Esophagus squamous epithelium (tissue), 5 donors: ENCODE results near the gene GABBR2. TPM values are rescaled to one million over a fixed set of nuclear protein-coding genes. Genes with fewer than 3 reads are reported as not detected.

Experiments
- DNase-seq: peaks from one replicate; lab custom pipeline; 2025; lab: John Stamatoyannopoulos, UW
- H3K27ac ChIP-seq, 4 donors: fragments of 200-600 bp; sonication (generic); one replicate each; pipeline ENCODE4 v1.5.1; 2016 to 2019; ENCODE audit warnings: mild to moderate bottlenecking in 1 of 4
- H3K27me3 ChIP-seq, 4 donors: fragments of 200-600 bp; sonication (generic); 1 replicate in 3 of 4; 2 replicates in 1 of 4; pipeline versions ENCODE4 v1.5.1 to v1.6.0; 2017 to 2021; ENCODE audit warnings: antibody characterized with exemption in 1 of 4
- H3K36me3 ChIP-seq, 3 donors: fragments of 200-600 bp; sonication (generic); one replicate each; pipeline ENCODE4 v1.5.1; 2016 to 2019
- H3K4me1 ChIP-seq, 3 donors: fragments of 200-600 bp; sonication (generic); one replicate each; pipeline ENCODE4 v1.5.1; 2017 to 2019
- H3K4me3 ChIP-seq, 4 donors: fragments of 200-600 bp; sonication (generic); 1 replicate in 3 of 4; 2 replicates in 1 of 4; pipeline ENCODE4 v1.5.1; 2016 to 2019; ENCODE audit warnings: mild to moderate bottlenecking in 2 of 4, moderate library complexity in 1 of 4
- H3K9me3 ChIP-seq, 3 donors: fragments of 200-600 bp; sonication (generic); one replicate each; pipeline ENCODE4 v1.5.1; 2016 to 2019
- POLR2A ChIP-seq, 4 donors: fragments of 450-650 bp; IDR thresholded peaks; one replicate each; pipeline ENCODE4 v1.6.1; 2017; ENCODE audit warnings: antibody characterized with exemption in 4 of 4, mild to moderate bottlenecking in 4 of 4, moderate library complexity in 3 of 4
- WGBS, 2 donors: methylation state at CpG; one replicate each; pipeline ENCODE4 v1.1.5; 2018; 5-methylcytosine and 5-hydroxymethylcytosine counted together
- intact Hi-C: fragments of 100-400 bp; cut with DNase I; formaldehyde crosslinking; loops from one replicate; pipeline ENCODE4 v1.15.0; 2022
- total RNA-seq, 4 donors: library from RNA; depleted of rRNA; stranded (reverse); fragments of >200 nt; gene quantifications; one replicate each; pipeline ENCODE4 v1.1.0, GENCODE V29; 2016
- TF ChIP-seq, protein P1 (sequence below), 6 experiments: fragments of 450-650 bp in 4 of 6; fragments of 200-600 bp in 2 of 6; sonication (generic) in 2 of 6; IDR thresholded peaks; one replicate each; pipeline ENCODE4 v1.5.1; 2016 to 2019; ENCODE audit warnings: antibody characterized with exemption in 6 of 6, mild to moderate bottlenecking in 4 of 6, moderate library complexity in 4 of 6
- donor health status: DM: yes; HTN: yes; CAD: no.

The GABBR2 gene
- total RNA-seq, 4 donors from 2014 or later = not detected

DNA sequence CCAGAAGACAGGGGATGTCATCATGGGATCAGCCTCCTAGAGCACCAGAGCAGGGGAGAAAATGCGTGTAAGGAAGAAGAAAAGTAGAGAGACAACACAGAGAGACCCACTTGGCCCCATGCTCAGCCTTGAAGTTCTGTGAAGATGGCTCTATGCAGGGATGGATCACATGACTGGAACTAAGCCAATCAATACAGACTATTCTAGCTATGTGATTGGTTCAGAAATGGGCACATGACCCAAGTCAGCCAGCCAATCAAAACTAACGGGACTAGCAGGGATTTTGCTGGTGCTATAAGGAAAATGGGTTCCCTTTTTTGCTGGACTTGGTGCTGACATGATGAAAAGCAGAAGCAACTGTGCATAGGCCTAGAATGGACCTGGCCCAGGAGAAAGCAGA lies 280.3 kb downstream of the GABBR2 start:
- intact Hi-C loops = no loop called here

DNA sequence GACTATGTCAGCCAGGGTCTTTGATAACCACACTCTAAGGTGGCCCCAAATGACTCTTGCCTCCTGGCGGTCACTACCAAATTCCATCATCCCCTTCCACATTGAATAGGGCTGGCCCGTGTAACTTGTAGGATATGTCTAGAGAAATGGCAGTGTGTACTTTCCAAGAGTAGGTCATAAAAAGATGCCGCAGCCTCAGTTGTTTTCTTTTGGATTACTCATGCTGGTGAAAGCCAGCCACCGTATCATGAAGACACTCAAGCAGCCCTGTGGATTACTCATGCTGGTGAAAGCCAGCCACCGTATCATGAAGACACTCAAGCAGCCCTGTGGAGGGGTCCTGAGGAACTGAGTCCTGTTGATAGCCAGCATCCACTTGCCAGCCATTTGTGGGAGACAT lies 281.2 kb downstream of the GABBR2 start:
- DNase-seq = no peak
- H3K4me1 ChIP-seq = no peaks in the 10 kb centered on the region
- no peak overlapping the region for H3K27ac ChIP-seq
- TF ChIP-seq POLR2A (IDR thresholded peaks at IDR 0.05) = no peak
- TF ChIP-seq, protein P1, sequence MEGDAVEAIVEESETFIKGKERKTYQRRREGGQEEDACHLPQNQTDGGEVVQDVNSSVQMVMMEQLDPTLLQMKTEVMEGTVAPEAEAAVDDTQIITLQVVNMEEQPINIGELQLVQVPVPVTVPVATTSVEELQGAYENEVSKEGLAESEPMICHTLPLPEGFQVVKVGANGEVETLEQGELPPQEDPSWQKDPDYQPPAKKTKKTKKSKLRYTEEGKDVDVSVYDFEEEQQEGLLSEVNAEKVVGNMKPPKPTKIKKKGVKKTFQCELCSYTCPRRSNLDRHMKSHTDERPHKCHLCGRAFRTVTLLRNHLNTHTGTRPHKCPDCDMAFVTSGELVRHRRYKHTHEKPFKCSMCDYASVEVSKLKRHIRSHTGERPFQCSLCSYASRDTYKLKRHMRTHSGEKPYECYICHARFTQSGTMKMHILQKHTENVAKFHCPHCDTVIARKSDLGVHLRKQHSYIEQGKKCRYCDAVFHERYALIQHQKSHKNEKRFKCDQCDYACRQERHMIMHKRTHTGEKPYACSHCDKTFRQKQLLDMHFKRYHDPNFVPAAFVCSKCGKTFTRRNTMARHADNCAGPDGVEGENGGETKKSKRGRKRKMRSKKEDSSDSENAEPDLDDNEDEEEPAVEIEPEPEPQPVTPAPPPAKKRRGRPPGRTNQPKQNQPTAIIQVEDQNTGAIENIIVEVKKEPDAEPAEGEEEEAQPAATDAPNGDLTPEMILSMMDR (IDR thresholded peaks at IDR 0.05) = no peak
- H3K27me3 ChIP-seq = no peaks in the 10 kb centered on the region
- H3K9me3 ChIP-seq = no peaks in the 10 kb centered on the region
- H3K4me3 ChIP-seq = no peak overlapping the region
- WGBS, 2 donors = 82 to 97% methylated on average over 3 of the region's 5 CpGs
- intact Hi-C loops = no loop called here
- H3K36me3 ChIP-seq = no peaks in the 10 kb centered on the region

More for the DNA sequence above, 280.3 kb downstream of the GABBR2 start:
- Histone ChIP-seq H3K27me3 (no peaks in the 10 kb centered on the region), H3K4me3 (no peak overlapping the region), H3K9me3 (no peaks in the 10 kb centered on the region), H3K4me1 (no peaks in the 10 kb centered on the region), H3K27ac (no peak overlapping the region), H3K36me3 (no peaks in the 10 kb centered on the region)
- DNase-seq = no peak
- TF ChIP-seq, protein P1 (IDR thresholded peaks at IDR 0.05) = no peak
- no peak for TF ChIP-seq POLR2A (IDR thresholded peaks at IDR 0.05)
- WGBS, 2 donors = 79 to 86% methylated on average over 2 of the region's 2 CpGs

GRCh38 chr9:98425079-98425478 lies 283.7 kb downstream of the GABBR2 start:
- WGBS, 2 donors = 54 to 64% methylated on average over 3 of the region's 3 CpGs
- no peak overlapping the region for H3K27ac ChIP-seq
- H3K27me3 ChIP-seq = no peaks in the 10 kb centered on the region
- TF ChIP-seq, protein P1 (IDR thresholded peaks at IDR 0.05) = no peak
- TF ChIP-seq POLR2A (IDR thresholded peaks at IDR 0.05) = no peak
- DNase-seq = no peak
- intact Hi-C loops = no loop called here
- no peak overlapping the region for H3K4me3 ChIP-seq
- H3K4me1 ChIP-seq = no peaks in the 10 kb centered on the region
- H3K36me3 ChIP-seq = no peaks in the 10 kb centered on the region
- H3K9me3 ChIP-seq = no peaks in the 10 kb centered on the region

GRCh38 chr9:98419260-98419603 lies 289.5 kb downstream of the GABBR2 start:
- no peak overlapping the region for H3K4me3 ChIP-seq
- H3K9me3 ChIP-seq = no peaks in the 10 kb centered on the region
- no peak for DNase-seq
- H3K27ac ChIP-seq = no peak overlapping the region
- intact Hi-C loops = no loop called here
- no peaks in the 10 kb centered on the region for H3K36me3 ChIP-seq
- no peaks in the 10 kb centered on the region for H3K4me1 ChIP-seq
- WGBS, 2 donors = 62 to 83% methylated on average over 4 to 5 of the region's 5 CpGs
- H3K27me3 ChIP-seq = peaks cover 0 to 7% (median 0%) of the 10 kb centered on the region in 4 donors
- TF ChIP-seq, protein P1 (IDR thresholded peaks at IDR 0.05) = no peak
- no peak for TF ChIP-seq POLR2A (IDR thresholded peaks at IDR 0.05)

DNA sequence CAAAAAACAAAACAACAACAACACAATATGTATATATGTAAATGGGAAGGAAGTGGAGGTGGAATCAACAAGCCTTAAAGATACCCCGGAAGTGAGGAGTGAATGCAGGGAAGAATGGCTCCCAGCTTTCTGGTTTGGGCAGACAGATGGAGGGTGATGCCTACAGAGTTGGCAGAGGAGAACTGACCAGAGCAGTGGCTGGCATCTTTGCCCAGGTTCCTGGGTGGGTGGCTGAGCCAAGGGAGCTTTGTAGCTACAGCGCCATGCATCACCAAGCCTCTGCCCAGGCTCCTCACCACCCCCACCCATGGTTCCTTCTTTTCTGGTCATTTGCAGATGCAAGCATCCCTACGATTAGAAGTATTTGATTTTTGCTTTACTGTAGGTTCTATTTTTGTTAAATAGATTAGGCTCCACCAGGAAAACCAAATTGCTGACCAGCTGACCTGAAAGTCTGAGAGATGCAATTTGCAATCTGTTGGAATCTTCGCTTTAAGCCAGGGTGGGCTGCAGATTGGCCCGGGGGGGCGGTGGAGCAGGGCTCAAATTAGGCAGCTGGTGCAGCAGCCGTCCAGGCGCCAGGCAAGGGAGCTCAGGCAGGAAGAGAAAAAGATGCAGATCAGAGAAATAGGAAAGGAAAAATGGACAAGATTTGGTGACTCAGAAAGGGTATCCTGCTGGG lies 290.0 kb downstream of the GABBR2 start:
- WGBS, 2 donors = 84 to 86% methylated on average over 6 to 8 of the region's 8 CpGs
- Histone ChIP-seq H3K4me3 (no peak overlapping the region), H3K36me3 (no peaks in the 10 kb centered on the region), H3K9me3 (no peaks in the 10 kb centered on the region), H3K27me3 (peaks cover 0 to 7% (median 0%) of the 10 kb centered on the region in 4 donors), H3K4me1 (no peaks in the 10 kb centered on the region), H3K27ac (no peak overlapping the region)
- no peak for DNase-seq
- TF ChIP-seq POLR2A (IDR thresholded peaks at IDR 0.05) = no peak
- TF ChIP-seq, protein P1 (IDR thresholded peaks at IDR 0.05) = no peak
- intact Hi-C loops = no loop called here
